Measurements from ENCODE around the gene KLHL1.

KLHL1 gene

GRCh38 chr13:69999875-70000274, 108.4 kb downstream of the KLHL1 start:
- no peak for DNase-seq

GRCh38 chr13:69997061-69997460, 111.2 kb downstream of the KLHL1 start:
- DNase-seq = no peak

DNA sequence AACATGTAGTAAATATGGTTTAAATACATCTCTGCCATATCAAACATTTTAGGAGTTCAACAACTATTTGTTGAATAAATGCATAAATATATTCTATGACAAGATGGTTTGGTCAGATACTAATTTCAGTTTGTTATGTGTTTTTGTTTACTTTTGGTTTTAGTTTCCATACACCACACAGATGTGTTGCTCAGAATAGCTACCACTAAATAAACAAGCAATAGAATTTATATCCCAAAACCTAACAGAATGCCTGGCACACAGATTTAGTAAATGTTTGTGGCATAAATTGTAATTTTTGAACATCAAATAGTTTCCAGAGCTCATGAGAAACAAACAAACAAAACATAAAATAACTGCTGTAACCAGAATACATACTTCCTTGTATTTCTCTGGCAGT, 127.5 kb downstream of the KLHL1 start:
- no peak for DNase-seq

DNA sequence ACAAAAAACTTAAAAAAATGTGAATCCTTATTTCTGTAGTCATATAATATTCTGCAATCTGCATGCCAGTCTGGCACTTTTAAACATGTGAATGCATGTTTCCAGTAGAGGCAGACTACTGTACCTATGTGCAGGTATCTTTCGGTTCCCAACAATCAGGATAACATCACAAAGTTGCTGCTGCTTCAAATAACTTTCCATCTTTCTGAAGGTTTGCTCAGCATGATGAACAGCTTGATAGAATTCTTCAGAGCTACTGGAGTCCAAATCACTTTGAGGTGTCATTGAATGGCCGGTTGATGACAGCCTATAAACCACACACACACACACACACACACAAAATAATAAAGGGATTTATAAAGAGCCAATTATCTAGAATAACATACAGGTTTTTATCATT, 132.8 kb downstream of the KLHL1 start:
- DNase-seq = no peak

DNA sequence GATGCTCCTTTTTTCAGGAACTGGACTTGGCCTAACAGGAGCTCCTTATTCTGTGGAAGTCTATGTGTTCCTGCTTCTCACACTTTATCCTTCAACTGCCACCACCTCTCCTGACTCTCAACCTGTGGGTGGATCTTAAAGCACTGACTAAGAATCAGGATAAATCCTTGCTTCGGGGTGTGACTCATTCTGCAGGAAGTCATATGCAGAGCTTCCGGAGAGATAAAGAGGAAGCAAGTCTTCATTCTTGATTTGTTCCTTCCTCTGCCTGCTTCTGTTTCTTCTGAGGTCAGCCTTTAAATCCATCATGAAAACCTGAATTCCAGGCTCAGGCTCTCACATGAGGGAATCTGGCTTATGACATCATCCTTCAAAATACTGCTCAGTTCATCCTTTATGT, 137.7 kb downstream of the KLHL1 start:
- DNase-seq = no peak

GRCh38 chr13:69959046-69959445, 149.2 kb downstream of the KLHL1 start:
- DNase-seq = no peak

- DNase-seq = no peak
Observed at GRCh38 chr13:69956839-69957238, 151.4 kb downstream of the KLHL1 start.

DNA sequence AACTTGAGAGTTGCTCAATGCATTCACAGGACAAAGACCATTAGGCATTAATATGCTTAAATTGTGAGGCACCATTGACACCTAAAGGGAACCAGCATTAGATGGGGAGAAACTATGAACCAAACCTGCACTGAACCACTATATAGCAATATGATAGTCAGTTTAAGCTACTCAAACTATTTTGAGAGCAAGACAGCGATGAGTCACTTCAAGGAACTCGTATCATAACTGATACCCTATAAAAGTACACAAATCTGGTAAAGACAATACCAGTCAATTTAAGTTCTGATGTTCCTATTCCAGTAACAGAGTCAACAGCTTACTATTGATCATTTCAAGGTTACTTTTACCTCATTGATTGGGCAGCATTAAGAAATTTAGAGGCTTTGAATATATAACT, 151.9 kb downstream of the KLHL1 start:
- DNase-seq = no peak

- no peak for DNase-seq
Observed at GRCh38 chr13:69955271-69955670, 153.0 kb downstream of the KLHL1 start.

DNA sequence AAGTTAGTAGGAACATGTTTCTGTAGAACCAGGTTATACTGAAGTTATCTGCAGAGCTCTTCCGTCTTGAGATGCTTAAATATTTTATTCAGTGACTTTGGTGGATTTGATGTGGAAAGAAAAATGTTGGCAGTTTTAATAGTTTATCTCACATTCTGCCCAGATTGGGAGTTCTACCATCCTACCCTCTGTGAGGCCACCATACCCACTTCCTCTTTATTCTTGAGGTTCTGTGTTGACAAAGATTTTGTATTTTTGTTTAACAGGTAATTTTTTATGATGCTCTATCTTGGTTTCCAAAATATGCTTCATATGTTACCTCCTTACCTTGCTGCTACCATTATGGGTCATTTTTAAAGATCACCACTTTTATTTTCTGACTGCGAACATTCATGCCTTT, 156.8 kb downstream of the KLHL1 start:
- DNase-seq = no peak

DNA sequence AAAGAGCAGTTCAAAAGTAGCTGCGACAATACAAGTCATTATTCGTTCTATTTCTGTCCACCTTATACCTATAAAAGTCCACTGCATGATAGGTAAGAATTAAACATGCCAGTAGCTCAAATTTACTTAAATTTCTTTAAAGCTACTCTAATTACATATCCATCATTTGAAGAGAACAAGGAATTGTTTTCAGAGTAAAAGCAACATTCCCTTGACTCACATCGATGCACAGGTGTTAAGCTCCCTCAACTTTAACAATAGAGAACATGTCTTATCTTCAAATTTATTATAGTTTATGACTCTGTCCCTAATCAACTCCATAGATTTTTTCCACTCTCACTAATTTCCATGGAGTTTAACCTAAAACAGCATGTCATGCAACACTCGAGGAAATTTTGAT, 158.1 kb downstream of the KLHL1 start:
- no peak for DNase-seq

DNA sequence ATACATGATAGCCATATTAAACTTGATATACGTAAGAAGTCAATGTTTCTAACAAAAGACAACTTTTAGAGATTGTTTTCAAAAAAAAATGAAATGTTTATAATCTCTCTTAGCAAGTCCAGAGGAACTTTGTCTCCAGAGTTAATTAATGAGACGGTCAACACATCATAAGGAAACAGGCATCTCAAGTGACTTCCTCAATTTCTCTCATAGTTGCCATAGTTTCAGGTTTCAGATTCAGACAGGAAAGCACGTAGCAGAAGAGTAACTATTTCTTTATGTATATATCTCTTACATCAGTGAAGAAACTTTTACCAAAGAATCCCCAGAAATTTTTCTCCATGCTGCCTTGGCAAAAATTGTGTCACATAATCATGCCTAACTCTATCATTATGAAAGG, 160.2 kb downstream of the KLHL1 start:
- DNase-seq = no peak

DNA sequence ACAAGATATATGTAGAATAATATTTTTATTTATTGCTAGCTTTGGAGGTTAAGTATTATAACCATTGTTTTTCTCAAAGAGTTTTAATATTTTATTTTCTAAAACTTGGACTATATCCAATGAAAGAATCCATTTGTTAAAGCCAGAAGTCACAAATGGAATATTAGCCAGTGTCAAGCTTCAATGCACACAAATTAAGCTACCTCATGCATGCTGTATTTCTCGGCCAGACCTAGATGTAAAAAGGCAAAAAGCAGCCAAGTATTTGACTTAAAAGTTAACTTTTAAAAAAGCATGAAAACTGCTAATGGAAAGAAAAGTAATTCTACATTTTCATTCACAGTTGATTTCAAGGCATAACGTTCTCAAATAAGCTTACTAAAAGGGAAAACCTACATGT, 160.7 kb downstream of the KLHL1 start:
- no peak for DNase-seq

- DNase-seq = no peak
Observed at GRCh38 chr13:69946511-69946910, 161.7 kb downstream of the KLHL1 start.

- no peak for DNase-seq
Observed at GRCh38 chr13:69935043-69935442, 173.2 kb downstream of the KLHL1 start.

DNA sequence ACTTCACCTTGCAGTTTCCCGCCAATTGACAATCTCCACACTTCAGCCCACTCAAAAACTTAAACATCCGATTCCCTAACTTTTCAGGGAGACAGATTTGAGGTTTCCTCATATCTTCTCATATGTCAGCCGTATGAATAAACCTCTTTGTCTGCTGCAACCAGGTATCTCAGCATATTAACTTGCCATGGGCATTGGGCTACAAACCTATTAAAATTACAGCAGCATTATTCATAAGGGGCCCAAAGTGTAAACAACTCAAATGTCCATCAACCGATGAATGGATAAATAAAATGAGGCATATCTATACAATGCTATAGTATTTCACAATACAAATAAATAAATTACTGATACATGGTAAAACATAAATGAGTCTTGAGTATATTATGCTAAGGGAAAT, 180.0 kb downstream of the KLHL1 start:
- no peak for DNase-seq

- DNase-seq = no peak
Observed at GRCh38 chr13:69921156-69921555, 187.1 kb downstream of the KLHL1 start.

DNA sequence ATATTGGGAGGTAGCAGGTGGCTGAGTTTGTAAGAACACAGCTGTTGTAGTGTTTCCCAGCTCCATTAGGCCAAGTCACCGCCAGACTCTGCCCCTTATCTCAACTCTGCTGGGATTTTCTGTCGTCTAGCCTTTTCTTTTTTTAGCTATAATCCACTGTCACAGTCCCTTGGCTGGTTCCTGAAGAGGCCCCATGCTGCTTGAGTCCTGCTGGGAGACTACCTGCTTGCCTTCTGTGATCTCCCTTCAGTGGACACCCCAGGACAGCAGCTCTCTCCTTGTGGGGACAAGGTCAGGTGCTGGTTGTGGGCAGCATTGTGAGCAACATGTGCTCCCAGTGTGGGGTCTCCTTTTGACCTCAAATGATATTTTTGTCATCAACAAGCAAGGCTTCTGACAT, 195.6 kb downstream of the KLHL1 start:
- DNase-seq = no peak

GRCh38 chr13:69910800-69911199, 197.5 kb downstream of the KLHL1 start:
- DNase-seq = no peak

DNA sequence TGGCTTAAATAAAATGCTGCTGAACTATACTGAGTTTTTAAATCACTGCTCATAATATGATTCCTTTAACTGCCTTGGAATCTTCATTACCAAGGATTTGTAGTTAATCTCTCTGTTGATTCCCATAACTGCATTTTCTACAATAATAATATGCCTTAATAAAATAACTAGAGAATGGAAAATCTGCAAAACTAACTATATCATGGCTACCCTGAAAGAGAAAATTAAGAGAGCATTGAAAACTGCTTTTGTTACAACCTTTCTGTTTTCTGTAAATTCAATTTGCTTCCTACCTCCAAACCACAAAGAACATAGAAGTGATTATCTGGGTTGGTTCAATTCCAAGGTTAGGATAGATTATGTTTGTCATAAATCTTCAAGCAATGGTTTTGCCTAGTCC, 203.5 kb downstream of the KLHL1 start:
- no peak for DNase-seq

DNA sequence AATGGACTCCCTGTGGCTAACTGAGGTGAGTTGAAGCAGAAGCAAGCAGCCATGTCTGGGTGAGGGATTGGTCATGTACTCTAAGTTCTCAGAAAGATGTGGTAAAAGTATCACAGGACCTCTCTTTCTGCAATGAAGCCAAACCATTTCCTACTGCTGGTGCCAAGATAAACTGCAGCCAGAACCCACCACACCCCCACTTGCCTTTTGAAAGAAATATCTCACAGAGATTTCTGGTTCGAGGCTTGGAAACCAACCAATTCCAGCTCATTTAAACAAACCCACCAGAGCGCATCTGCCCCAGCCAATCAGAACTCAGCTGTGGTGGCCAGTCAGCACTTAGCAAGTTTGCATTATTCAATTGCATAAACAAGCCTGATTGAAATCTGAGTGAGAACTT, 205.2 kb downstream of the KLHL1 start:
- no peak for DNase-seq

DNA sequence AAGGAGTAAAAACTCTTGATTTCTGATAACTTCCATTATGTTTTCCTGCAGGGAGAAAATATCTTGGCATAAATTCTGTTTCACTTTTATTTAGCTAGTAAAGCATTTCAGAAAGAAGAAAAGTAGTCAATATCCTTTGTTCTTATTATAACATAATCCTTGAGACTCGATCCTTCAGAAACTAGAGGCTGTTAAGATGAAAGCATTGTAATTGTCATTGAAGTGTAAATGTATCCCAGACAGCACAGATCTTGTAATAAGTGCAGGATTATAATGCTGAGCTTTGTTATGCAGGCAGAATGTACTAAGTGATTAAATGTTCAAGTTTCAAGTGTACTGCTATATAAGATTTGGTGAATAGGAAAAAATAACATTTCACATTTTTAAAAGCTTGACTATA, 225.8 kb downstream of the KLHL1 start:
- DNase-seq = no peak

DNA sequence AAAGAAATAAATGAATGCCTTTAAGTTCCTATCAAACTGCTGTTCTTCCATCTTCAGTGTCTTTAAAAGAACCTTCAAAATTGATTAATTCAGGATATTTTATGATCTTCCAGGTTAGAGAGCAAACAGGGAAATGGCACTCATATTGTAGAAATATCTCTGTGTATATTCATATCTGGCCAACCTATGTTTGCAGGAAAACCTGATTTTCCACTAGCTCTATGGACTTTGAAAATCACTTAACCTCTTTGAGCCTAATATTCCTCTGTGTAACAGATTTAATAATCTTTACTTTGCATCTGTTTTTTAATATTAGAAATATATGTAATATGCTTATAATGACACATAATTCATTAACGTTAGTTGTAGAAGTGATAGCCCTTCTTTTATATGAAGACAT, 228.3 kb downstream of the KLHL1 start:
- DNase-seq = no peak

DNA sequence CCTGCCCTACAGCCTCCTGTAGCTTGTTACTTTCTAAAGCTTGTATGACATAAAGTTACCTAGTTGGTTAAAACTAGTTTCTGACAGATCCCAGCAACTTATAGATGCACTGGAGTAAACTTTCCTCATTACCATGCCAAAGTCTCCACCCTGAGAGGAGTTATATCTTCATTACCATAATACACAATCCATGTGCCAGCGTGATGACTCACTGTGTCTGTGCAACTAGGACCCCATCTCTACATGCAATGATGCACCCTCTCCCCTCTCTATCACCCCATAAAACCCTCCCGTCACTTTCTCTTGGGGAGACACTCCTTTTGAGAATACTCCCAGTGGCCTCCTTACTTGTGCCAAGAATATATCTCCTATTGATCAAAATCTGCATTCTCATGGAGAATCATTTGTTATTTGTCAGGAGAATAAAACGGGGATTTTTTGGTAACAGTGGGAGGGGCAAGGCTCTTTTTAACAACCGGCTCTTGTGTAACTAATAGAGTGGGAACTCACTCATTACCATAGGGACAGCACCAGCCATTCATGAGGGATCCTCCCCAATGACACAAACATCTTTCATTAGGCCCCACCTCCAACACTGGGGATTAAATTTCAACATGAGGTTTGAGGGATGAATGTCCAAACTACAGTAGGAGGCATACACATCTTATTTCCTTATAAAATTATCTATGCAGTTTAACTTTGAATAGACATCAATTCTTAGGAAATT, 235.8 kb downstream of the KLHL1 start:
- no peak for DNase-seq

DNA sequence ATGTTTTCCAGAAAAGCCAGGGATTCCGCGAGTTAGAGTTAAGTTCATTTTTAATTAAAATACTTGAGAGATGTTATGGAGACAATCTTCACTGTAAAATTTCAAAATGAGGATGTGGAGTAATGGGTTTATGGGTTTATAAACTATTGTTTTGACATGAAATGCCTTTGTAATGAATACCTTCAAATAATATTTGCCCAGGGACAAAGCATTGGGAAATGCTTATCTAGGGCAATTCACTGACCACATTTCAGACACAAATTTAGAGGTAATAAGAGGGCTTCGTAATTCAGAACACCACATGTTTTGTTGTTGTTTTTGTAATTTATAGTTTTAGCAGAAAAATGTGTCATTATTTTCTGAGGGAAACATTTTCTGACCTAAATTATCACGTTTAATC, 241.7 kb downstream of the KLHL1 start:
- DNase-seq = no peak

Measured in activated CD4-positive, alpha-beta T cell treated with anti-CD3 and anti-CD28 coated beads, Interleukin-2, amount 50 U/mL, for 4 hours (primary cell).